ENCODE results near the gene FKRP. TPM values are rescaled to one million over a fixed set of nuclear protein-coding genes. Genes with fewer than 3 reads are reported as not detected.

FKRP gene
- total RNA-seq, 1 experiment from 2014 or later: 19.4 TPM

DNA sequence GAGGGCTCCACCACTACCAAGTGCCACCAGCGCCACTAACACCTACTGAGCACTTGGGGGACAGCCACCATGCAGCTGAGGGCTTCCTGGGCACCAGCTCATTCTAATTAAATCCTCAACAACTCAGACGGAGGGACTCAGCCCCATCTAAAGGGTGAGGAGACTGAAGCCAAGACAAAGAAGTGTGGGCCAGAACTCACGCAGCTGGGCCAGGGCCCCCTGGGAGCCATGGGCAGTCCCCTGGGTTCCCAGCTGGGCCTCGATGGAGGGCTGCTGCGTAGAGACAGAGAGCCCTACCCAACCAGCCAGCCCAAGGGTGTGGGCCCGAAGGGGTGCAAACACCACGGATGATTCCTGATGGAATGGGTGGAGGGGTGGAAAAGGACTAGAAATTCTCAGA lies 16.2 kb upstream of the FKRP start:
- Histone ChIP-seq H3K4me3 (replicated peaks in 1 of 2; ENCODE audit: low read depth in 1 of 2, low read length in 2 of 2) (no peak overlapping the region), H3K79me2 (ENCODE audit: insufficient read depth, low read length) (peaks cover 79% of the 10 kb centered on the region), H3K36me3 (ENCODE audit: control insufficient read depth in 1 of 2, insufficient read depth in 2 of 2, low read length in 2 of 2) (peaks cover 58 to 66% of the 10 kb centered on the region in 2 experiments), H3K9me3 (ENCODE audit: control insufficient read depth in 1 of 2, insufficient read depth in 1 of 2, low read depth in 1 of 2, low read length in 2 of 2) (no peaks in the 10 kb centered on the region), H4K20me1 (ENCODE audit: insufficient read depth) (peaks cover 9% of the 10 kb centered on the region; the same call in 1 of the 2 replicates), H3K9ac (ENCODE audit: low read length) (no peak overlapping the region), H3K27me3 (ENCODE audit: insufficient read depth, low read length) (no peaks in the 10 kb centered on the region), H3K4me1 (ENCODE audit: control insufficient read depth in 1 of 2, insufficient read depth in 2 of 2, low read length in 2 of 2) (peaks cover 0 to 16% of the 10 kb centered on the region in 2 experiments; a peak in 2 of 4 replicates), H2AFZ (ENCODE audit: low read depth, low read length, poor library complexity, severe bottlenecking) (no peak overlapping the region), H3K27ac (ENCODE audit: low read depth, low read length) (no peak overlapping the region), H3K4me2 (ENCODE audit: low read length) (no peak overlapping the region), H3K9me2 (ENCODE audit: insufficient read depth) (no peaks in the 10 kb centered on the region)
- ChIA-PET RAD21 (ENCODE audit: low non-redundant PET in 1 of 2, low total read pairs in 2 of 2, uncharacterized antibody in 2 of 2, unreplicated experiment in 2 of 2) (no interaction called here), CTCF (interaction anchor here (1.0 to 1.4 kb wide), 4 partner anchors 12 to 115 kb away, joined by 3 to 4 read pairs (median 3); no protein-coding TSS in a partner anchor), POLR2A (interaction anchor here (1.3 kb wide), 1 partner anchor 59 kb away, joined by 3 read pairs; the partner anchor contains the start of gene SLC1A5)
- BruUV-seq (replicated peaks): no TSS peak
- TF ChIP-seq EZH2 (IDR thresholded peaks at IDR 0.05) (no peak), CBX3 (IDR thresholded peaks at IDR 0.05; ENCODE audit: low read depth) (no peak), ZNF274 (IDR thresholded peaks at IDR 0.05; ENCODE audit: low read depth, low read length) (no peak), SIN3A (IDR thresholded peaks at IDR 0.05; ENCODE audit: low read depth) (no peak), ZFX (IDR thresholded peaks at IDR 0.05) (no peak), SP1 (IDR thresholded peaks at IDR 0.05; ENCODE audit: low read depth) (no peak), ATF3 (IDR thresholded peaks at IDR 0.05) (no peak), SRF (IDR thresholded peaks at IDR 0.05; ENCODE audit: low read depth) (no peak), FOSL1 (IDR thresholded peaks at IDR 0.05; ENCODE audit: low read depth) (no peak), ELF1 (IDR thresholded peaks at IDR 0.05; ENCODE audit: borderline replicate concordance, low read depth) (no peak), EGR1 (IDR thresholded peaks at IDR 0.05; ENCODE audit: low read depth) (no peak)
- TF ChIP-seq, protein P1, sequence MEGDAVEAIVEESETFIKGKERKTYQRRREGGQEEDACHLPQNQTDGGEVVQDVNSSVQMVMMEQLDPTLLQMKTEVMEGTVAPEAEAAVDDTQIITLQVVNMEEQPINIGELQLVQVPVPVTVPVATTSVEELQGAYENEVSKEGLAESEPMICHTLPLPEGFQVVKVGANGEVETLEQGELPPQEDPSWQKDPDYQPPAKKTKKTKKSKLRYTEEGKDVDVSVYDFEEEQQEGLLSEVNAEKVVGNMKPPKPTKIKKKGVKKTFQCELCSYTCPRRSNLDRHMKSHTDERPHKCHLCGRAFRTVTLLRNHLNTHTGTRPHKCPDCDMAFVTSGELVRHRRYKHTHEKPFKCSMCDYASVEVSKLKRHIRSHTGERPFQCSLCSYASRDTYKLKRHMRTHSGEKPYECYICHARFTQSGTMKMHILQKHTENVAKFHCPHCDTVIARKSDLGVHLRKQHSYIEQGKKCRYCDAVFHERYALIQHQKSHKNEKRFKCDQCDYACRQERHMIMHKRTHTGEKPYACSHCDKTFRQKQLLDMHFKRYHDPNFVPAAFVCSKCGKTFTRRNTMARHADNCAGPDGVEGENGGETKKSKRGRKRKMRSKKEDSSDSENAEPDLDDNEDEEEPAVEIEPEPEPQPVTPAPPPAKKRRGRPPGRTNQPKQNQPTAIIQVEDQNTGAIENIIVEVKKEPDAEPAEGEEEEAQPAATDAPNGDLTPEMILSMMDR (IDR thresholded peaks at IDR 0.05 in 2 of 3, conservative IDR thresholded peaks at IDR 0.05 in 1 of 3; ENCODE audit: borderline replicate concordance in 1 of 3, insufficient read depth in 1 of 3, low read depth in 2 of 3, low read length in 2 of 3): no peak
- TF ChIP-seq, protein P2, sequence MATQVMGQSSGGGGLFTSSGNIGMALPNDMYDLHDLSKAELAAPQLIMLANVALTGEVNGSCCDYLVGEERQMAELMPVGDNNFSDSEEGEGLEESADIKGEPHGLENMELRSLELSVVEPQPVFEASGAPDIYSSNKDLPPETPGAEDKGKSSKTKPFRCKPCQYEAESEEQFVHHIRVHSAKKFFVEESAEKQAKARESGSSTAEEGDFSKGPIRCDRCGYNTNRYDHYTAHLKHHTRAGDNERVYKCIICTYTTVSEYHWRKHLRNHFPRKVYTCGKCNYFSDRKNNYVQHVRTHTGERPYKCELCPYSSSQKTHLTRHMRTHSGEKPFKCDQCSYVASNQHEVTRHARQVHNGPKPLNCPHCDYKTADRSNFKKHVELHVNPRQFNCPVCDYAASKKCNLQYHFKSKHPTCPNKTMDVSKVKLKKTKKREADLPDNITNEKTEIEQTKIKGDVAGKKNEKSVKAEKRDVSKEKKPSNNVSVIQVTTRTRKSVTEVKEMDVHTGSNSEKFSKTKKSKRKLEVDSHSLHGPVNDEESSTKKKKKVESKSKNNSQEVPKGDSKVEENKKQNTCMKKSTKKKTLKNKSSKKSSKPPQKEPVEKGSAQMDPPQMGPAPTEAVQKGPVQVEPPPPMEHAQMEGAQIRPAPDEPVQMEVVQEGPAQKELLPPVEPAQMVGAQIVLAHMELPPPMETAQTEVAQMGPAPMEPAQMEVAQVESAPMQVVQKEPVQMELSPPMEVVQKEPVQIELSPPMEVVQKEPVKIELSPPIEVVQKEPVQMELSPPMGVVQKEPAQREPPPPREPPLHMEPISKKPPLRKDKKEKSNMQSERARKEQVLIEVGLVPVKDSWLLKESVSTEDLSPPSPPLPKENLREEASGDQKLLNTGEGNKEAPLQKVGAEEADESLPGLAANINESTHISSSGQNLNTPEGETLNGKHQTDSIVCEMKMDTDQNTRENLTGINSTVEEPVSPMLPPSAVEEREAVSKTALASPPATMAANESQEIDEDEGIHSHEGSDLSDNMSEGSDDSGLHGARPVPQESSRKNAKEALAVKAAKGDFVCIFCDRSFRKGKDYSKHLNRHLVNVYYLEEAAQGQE (IDR thresholded peaks at IDR 0.05; ENCODE audit: low read depth): no peak
- intact Hi-C loops (cut with micrococcal nuclease): loop anchor here (10.0 kb wide), 1 partner anchor 115 kb away; no protein-coding TSS in a partner anchor
- no peak for DNase-seq (ENCODE audit: low read depth, low spot score)
- no peak for ATAC-seq
